ENCODE data around the gene GNG13.
A peak's percentile ranks its signal among the peaks of the same experiment; 100 is the strongest.
"Not testable (repeated sequence)": the region's sequence is repeated elsewhere in the genome, so short reads cannot be mapped to it uniquely, and the experiment has no call there.

Gene GNG13

GRCh38 chr16:799948-800833 is at the start of gene GNG13:
GNG13 (minus strand) TSS chr16:800734; CDS start chr16:799077, 1,657 bp downstream.
- peak in 1 of 2 experiments; percentile 40 for DNase-seq

DNA sequence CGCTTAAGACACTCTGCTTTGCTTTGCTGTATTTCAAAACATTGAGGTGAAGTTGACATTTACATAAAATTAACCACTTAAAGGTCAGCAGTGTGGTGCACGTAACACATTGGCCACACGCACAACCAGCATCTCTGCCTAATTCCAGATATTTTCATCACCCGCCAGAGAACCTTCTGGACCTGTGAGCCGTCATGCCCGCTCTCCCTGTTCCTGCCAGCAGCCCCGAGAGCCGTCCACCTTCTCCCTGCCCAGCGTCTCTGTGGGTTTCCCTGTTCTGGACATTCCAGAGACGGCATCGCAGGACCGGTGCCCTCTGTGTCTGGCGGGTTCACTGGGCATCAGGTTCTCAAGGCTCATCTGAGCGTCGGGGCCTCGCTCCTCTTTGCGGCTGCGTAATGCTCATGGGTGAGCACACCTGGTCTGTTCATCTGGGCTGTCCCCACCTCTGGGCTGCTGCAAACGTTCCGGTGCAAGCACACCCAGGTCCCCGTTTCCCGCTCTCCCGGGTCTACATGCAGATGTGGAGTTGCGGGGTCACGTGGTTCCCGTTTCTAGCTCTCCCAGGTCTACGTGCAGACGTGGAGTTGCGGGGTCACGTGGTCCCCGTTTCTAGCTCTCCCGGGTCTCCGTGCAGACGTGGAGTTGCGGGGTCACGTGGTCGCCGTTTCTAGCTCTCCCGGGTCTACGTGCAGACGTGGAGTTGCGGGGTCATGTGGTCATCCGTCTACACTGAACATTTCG is 48.1 kb upstream of the GNG13 start:
- no peak for DNase-seq

DNA sequence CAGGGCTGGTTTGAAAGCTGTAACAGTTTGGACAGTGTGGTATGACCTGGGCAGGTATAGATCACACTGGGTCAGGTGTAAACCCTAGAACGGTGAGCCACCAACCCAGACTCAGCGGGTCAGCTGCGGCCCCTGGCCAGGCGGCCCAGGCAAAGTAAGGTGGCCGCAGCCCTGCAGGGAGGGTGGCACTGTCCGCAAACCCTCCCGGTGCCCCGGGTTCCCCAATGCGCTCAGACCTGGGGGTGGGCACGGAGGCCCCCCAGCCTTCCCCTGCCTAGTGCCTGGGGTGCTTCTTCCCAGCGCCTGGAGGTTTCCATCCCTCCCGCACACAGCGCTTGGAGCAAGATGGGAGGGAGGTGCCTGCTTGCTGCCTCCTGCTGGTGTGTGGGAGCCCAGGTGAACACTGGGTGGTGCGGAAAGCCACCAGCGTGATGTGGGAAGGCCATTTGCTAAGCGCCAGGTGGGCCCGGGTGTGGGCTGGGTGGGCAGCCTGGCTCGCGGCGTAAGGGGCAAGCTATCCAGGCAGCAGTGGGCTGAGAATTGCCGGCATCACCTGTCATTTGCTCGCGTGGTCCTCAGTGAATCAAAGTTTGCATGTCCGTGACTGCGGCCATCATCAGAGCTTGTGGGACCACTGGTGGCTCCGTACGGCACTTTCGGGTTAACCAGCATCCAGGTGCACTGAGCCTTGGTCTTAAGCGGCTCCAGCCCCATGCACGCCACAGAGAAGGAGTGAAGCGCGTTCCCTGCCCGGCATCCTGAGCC is 47.3 kb upstream of the GNG13 start:
- no peak for DNase-seq

GRCh38 chr16:847151-847550 is 46.6 kb upstream of the GNG13 start:
- no peak for DNase-seq

DNA sequence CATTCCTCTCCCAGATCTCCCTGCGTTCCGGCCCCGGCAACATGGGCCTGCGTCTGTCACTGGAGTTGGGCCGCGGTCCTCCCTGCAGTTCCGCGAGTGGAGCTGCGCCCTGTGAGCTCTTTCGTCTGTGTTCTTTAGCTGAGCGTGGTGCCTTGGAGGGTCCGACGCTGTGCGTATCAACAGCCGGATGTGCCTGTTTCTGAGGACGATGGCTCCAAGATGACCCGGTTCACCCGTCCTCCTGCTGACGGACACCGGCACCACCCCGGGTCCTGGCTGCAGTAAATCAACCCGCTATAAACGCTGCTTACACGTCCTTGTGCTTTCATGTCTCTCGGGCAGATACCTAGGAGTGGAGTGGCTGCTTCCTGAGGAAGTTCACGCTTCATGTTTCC is 44.8 kb upstream of the GNG13 start:
- no peak for DNase-seq

GRCh38 chr16:844638-845350 is 44.3 kb upstream of the GNG13 start:
- no peak for DNase-seq

- DNase-seq, result no peak
Observed at GRCh38 chr16:843771-844170, 43.2 kb upstream of the GNG13 start.

DNA sequence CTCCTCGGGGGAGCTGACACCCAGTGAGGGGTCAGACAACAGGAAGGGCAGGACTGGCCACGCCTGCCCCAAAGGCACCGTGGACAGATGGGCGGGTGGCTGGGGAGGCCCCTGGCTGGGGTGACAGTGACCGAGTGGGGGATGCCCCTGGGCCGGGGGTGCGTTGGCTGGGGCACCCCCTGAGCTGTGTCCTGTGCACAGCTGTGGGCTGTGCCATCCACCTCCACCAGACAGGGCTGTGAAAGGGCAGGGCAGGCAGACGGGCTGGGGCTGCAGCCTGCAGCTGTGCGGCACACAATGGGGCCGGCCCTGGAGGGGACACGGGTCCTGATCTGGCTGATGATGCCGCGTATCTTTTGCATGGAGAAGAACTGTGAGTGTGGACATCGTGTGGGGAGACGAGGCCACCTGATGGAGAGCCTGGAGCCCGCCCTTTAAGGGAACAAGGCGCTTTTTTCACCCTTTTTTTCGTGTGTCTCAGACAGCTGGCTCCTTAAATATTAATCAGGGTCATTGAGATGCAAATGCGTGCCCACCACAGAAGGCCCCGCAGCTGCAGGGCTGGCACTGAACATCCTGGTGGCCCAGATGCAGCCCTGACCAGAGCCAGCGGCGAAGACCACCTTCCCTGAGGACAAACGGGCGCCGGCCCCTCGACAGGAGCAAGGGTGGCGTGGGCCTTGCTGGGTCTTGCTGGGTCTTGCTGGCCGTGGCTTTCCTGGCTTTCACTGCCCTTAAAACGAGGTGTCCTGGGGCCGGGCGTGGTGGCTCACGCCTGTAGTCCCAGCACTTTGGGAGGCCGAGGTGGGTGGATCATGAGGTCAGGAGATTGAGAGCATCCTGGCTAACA is 42.4 kb upstream of the GNG13 start:
- DNase-seq, result no peak

- DNase-seq, result no peak
Observed at GRCh38 chr16:842061-842476, 41.5 kb upstream of the GNG13 start.

- no peak for DNase-seq
Observed at GRCh38 chr16:841455-842060, 41.0 kb upstream of the GNG13 start.

DNA sequence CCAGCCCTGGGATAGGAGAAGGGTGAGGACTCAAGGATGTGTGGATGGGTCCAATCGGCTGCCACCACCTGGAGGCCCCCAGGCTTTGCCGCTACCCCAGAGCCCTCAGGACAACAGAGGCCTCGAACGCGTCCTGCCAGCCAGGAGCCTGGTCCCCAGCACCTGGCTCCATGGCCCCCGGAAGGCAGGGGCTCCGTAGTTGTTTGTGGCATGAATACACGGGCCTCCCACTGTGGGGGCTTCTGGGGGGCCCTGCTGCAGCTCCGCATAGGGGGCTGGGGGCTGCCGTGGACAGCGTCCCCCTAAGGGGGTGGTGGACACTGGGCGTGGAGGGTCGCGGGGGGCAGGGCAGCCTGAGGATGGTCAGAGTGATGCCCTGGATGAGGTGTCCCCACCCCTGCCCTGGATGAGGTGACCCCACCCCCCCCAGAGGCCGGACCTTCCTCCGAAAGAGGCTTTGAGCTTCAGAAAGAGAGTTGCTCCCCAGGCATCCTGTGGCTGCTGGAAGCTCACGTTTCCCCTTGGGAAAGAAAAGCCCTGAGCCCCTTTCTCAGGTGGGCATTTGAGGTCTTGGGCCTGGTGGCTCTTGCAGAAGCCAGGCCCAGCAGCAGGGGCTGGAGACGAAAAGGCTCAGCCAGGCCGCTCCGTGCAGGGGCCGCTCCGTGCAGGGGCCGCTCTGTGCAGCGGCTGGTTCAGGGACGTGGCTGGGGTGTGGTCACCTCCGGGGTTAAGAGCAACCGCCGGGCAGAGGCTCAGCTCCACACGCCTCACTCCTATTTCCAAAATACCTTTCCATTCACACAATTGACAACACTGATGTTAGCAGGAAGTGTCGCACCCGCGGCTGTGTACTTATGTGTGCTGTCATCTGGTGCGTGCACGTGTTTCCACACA is 40.3 kb upstream of the GNG13 start:
- no peak for DNase-seq

- no peak for DNase-seq
Observed at GRCh38 chr16:839643-840408, 39.3 kb upstream of the GNG13 start.

DNA sequence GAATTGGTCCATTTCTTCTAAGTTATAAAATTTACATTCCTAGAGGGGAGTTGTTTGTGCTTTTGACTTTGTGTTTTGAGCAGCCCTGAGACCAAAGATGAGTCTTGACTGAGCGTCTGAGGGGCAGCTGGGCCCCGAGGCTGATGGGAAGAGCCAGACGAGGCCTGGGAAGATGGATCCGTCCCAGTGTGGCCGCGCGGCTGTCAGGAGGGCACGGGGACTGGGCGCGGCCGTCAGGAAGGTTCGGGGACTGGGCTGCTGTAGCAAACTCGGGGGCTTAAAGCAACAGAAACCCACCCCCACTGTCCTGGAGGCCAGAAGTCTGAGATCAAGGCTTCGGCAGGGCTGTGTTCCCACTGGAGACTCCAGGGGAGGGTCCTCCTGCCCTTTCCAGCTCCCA is 38.2 kb upstream of the GNG13 start:
- no peak for DNase-seq

- not testable (repeated sequence) for DNase-seq
Observed at GRCh38 chr16:836822-837221, 36.3 kb upstream of the GNG13 start.

DNA sequence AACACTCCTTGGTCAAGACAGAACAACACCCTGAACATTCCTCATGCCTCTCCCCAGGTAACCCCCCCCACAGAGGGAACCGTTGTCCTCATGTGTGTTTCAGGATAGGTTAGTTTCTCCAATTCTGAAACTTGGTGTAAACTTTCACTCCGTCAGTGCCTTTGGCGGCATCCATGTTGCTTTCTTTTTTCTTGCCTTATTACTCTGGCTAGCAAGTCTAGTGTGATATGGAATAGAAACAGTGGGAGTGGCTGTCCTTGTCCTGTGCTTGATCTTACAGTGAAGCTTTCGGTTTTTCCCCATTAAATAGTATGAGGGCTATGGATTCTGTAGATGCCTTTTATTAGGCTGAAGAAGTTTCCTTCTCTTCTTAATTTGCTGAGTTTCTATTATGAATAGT is 35.7 kb upstream of the GNG13 start:
- DNase-seq, result no peak

DNA sequence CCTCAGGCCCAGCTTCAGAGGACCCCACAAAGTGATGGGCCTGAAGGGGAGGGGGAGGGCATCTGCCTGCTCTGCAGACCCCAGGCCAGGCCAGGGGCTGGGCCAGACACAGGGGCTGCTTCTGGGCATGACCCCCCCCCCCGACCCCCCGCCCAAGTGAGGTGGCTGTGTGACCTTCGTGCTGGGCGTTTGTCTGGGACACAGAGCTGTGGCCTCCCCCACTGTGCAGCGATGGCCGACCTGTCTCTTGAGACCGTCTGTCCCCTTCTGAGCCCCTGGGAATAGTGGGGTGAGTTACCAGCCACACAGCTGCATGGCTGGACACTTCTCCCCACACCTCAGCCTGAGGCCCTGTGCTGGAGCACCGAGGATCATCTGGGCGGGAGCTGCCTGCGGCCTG is 34.8 kb upstream of the GNG13 start:
- no peak for DNase-seq

GRCh38 chr16:833411-833810 is 32.9 kb upstream of the GNG13 start:
- DNase-seq, result no peak

- DNase-seq, result no peak
Observed at GRCh38 chr16:832652-833336, 32.3 kb upstream of the GNG13 start.

Data from NCI-H526 (cell line).